Measurements from ENCODE around the gene SYF2.
A peak's percentile ranks its signal among the peaks of the same experiment; 100 is the strongest.
"Not testable (repeated sequence)": the region's sequence is repeated elsewhere in the genome, so short reads cannot be mapped to it uniquely, and the experiment has no call there.

Gene SYF2

DNA sequence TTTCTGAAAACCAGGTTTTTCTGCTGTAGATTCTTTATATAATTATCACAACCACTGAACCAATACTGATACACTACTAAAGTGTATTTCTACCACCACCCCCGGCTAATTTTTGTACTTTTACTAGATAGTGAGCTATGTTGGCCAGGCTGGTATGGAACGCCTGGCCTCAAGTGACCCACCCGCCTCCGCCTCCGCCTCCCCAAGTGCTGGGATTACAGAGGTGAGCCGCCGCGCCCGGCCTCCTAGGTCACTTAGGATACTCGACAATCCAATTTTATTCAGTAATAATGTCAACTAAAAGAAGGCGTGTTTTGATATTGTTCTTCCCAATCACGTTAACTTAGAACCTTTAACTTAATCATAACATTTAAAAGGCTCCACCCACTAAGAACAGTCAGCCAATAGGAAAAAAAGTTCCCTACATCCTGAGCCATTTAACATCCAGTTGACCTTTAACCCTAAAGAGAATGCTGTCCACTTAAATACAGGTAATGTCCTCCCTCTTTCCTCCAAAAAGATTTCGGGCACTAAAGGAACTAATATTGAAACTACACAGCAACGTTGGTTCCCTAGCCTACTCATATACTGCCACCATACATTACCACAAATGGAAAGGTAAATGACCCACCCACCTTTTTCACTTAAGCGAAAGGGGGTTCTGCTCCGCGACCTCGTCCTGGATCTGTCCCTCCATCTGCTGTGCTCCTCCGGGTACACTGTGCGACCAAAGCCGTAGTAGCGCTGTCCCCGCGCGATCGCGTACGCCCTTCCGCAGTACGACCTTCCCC, 13.7 kb upstream of the SYF2 start:
- DNase-seq: no peak

- no peak for DNase-seq
Measured at GRCh38 chr1:25245393-25245792, 13.1 kb upstream of the SYF2 start.

- no peak for DNase-seq
Measured at GRCh38 chr1:25243907-25244306, 11.6 kb upstream of the SYF2 start.

DNA sequence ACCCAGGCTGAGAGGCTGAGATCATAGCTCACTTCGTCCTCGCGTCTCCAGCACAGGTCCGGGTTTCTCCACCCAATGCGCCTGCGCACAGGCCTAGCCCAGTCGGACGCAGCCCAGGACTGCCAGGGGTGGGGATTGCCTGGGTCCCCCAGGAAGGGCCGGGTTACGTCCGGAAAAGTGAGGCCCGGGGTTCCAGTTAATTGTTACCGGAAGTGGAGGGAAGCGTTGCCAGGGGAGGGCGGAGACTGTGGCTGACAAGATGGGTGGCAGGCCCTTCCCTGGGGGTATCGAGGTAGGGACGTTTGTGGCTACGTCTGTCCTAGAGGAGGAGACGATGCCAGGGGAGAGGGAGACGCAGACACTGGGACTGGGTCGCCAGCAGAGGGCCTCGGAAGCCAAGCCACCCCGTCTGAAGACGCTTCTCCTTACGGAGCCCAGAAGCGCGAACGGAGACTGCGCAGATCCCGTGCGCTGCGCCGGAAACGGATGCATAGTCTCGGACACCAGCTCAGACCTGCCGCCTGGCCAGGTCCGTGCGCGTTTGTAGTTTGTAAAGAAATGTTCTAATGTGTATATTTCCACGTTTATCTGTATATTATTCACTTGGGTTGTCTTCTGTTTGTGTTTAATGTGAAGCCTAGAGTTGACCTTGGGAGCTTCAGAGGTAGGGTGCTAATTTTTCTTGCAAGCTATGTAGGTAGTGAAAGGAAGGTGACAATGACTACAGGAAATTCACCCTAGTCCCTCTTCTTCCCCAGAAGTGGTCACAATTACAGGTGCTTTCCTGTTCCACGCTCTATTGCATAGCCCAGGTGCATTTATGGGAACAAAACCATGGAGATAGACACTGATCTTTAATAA, 7.6 kb upstream of the SYF2 start:
- DNase-seq: peak; percentile 95

DNA sequence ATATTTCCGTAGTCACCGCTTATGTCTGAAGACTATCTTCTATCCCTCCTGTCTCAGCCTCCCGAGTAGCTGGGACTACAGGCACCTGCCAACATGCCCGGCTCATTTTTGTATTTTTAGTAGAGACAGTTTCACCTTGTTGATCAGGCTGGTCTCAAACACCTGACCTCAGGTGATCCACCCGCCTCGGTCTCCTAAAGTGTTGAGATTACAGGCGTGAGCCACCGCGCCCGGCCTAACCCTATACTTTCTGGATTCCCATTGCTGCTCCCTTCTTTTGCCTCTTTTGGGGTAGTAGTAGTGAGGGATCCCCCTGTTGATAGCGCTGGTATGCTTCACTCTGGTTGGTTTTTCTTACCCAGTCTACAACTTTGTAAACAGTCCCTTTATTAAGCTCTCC, 5.7 kb upstream of the SYF2 start:
- no peak for DNase-seq

DNA sequence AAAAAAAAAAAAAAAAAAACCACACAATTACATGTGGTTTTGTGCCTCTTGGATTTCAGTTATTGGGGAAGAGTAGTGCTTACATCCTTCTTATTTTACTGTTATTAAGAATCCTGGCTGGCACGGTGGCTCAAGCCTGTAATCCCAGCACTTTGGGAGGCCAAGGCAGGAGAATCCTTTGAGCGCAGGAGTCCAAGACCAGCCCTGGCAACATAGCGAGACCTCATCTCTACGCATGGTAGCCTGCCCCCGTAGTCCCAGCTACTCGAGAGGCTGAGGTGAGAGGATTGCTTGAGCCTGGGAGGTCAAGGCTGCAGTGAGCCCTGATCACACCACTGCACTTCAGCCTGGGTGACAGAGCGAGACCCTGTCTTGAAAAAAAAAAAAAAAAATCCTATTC, 4.0 kb upstream of the SYF2 start:
- DNase-seq: not testable (repeated sequence)

DNA sequence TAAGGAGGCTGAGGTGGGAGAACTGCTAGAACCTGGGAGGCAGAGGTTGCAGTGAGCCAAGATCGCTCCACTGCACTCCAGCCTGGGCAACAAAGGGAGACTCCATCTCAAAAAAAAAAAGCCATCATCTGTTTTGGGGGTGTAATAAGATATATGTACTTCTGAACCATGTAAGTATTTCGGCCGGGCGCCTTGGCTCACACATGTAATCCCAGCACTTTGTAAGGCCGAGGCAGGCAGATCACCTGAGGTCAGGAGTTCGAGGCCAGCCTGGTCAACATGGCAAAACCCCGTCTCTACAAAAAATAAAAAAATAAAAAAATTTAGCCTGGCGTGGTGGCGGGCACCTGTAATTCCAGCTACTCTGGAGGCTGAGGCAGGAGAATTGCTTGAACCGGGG, 3.1 kb upstream of the SYF2 start:
- DNase-seq: not testable (repeated sequence)

- DNase-seq: peak; percentile 78
Measured at GRCh38 chr1:25232866-25233784, 823 bp upstream of the SYF2 start.

- DNase-seq: no peak
Measured at GRCh38 chr1:25223471-25223870, 8.8 kb downstream of the SYF2 start.

- no peak for DNase-seq
Measured at GRCh38 chr1:25222606-25223005, 9.7 kb downstream of the SYF2 start.

- DNase-seq: no peak
Measured at GRCh38 chr1:25220666-25221065, 11.6 kb downstream of the SYF2 start.

DNA sequence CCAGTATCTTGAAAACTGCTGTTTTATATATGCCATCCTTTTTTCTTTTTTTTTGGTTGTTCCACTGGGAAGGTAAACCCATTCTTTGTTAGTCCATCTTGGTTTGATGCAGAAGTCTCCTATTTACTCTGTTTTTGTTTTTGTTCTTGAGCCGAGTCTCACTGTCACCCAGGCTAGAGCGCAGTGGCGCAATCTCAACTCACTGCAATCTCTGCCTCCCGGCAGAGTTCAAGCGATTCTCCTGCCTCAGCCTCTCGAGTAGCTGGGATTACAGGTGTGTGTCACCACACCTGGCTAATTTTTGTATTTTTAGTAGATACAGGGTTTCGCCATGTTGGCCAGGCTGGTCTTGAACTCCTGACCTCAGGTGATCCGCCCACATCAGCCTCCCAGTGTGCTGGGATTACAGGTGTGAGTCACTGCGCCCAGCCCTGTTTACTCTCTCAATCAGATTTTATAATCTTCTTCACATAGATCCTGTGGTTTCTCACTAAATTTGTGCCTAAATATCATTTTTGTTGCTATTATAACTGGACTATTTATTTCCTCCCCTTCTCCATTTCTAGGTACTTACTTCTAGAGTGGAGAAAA, 12.5 kb downstream of the SYF2 start:
- no peak for DNase-seq

GRCh38 chr1:25217598-25218232, 14.6 kb downstream of the SYF2 start:
- DNase-seq: no peak

DNA sequence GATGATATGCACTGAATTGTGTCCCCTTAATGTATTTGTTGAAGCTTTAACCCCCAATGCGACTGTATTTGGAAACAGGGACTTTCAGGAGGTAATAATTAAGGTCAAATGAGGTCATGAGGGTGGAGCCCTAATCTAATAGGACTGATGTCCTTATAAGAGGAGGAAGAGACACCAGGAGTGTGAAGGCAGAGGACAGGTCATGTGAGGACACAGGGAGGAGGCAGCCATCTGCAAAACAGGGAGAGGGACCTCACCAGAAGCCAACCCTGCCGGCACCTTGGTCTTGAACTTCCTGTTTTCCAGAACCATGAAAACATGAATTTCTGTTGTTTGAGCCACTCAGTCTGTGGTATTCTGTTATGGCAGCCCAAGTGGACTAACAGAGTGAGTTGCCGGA, 15.3 kb downstream of the SYF2 start:
- DNase-seq: no peak

- no peak for DNase-seq
Measured at GRCh38 chr1:25216123-25216522, 16.2 kb downstream of the SYF2 start.

GRCh38 chr1:25212725-25213124, 19.6 kb downstream of the SYF2 start:
- no peak for DNase-seq

DNA sequence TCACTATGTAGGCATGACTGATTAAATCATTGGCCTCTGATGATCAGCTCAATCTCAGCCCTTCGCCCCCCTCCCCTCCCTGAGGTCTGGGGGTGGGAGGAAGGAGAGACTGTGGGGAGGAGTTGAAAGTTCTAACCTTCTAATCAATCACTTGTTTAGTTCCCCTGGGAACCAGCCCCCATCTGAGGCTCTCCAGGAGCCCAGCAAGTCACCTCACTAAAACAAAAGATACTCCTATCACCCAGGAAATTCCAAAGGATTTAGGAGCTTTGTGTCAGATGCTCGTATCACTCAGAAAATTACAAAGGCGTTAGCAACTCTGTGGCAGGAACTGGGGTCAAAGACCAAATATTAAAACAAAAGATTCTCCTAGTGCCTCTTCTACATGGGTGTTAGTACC, 21.6 kb downstream of the SYF2 start:
- DNase-seq: no peak

GRCh38 chr1:25209516-25209915, 22.8 kb downstream of the SYF2 start:
- no peak for DNase-seq

- no peak for DNase-seq
Measured at GRCh38 chr1:25208561-25209222, 23.6 kb downstream of the SYF2 start.

DNA sequence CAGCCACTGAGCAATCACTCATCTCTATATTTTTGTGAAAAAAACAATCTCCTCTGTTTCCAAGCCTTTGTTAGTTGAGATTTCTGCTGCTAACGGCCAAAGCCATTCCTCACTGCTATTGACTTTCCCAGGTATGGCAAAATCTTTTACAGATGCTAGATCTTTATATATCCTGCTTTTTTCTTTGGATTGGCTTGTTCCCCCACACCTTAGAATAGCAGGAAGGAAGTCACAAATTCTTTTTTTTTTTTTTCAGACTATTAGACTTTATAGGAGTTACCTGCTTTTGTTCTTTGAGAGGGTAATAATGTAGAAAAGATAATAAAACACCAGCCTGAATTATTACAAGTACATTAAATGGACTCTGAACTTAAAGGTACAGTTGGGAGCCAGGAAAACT, 24.2 kb downstream of the SYF2 start:
- DNase-seq: no peak

- DNase-seq: no peak
Measured at GRCh38 chr1:25206201-25206600, 26.1 kb downstream of the SYF2 start.

DNA sequence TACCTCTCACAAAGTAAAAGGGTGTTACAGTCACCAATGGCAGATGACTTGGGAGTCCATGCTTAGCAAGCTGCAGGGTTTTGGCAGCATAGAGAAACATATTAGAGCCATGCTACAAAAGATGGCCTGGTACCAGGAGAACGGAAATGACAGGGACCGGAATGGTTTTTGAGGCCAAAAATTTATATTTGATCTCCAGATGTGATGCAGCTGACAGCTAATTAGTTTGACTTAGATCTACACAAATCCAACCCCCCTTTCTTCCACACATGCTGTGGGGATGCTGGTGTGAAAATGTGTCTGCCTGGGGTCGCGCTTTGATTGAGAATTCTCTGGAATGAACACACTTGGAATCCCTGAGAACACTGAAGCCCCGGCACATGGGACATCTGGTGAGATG, 26.5 kb downstream of the SYF2 start:
- no peak for DNase-seq
